Endodermal cell (in vitro differentiated cells): ENCODE results near the gene SPHK1. TPM values are rescaled to one million over a fixed set of nuclear protein-coding genes. Genes with fewer than 3 reads are reported as not detected.

Experiments
- DNase-seq: peaks from one replicate; pipeline ENCODE4 v3.0.0-alpha.2; 2017
- H3K27ac ChIP-seq: 2 replicates; pipeline ENCODE4 v1.5.1; 2013; ENCODE audit warnings: mild to moderate bottlenecking, low read depth, low read length, moderate library complexity
- H3K27me3 ChIP-seq: 2 replicates; pipeline ENCODE4 v1.6.1; 2013; ENCODE audit warnings: mild to moderate bottlenecking, low read length, moderate library complexity; ENCODE audit not compliant: insufficient read depth, control insufficient read depth, poor library complexity, severe bottlenecking
- H3K36me3 ChIP-seq: 2 replicates; pipeline ENCODE4 v1.7.0; 2013; ENCODE audit warnings: mild to moderate bottlenecking, low read length, moderate library complexity; ENCODE audit not compliant: control insufficient read depth, insufficient read depth
- H3K4me1 ChIP-seq: one replicate; pipeline ENCODE4 v1.7.0; 2013; ENCODE audit warnings: low read length; ENCODE audit not compliant: control insufficient read depth, insufficient read depth
- H3K4me3 ChIP-seq: 2 replicates; pipeline ENCODE4 v1.5.1; 2013; ENCODE audit warnings: mild to moderate bottlenecking, low read length, moderate library complexity
- H3K9ac ChIP-seq: 2 replicates; pipeline ENCODE4 v1.6.1; 2013; ENCODE audit warnings: mild to moderate bottlenecking, low read length, moderate library complexity; ENCODE audit not compliant: poor library complexity, severe bottlenecking; ENCODE audit errors: extremely low read depth
- H3K9me3 ChIP-seq: 2 replicates; pipeline ENCODE4 v1.6.1; 2013; ENCODE audit warnings: mild to moderate bottlenecking, low read length, moderate library complexity; ENCODE audit not compliant: control insufficient read depth
- H3K27ac Mint-ChIP-seq: 2 replicates; pipeline ENCODE4 v1.8.0; 2020; ENCODE audit warnings: mixed read lengths
- H3K27me3 Mint-ChIP-seq: 2 replicates; pipeline ENCODE4 v1.8.0; 2021; ENCODE audit warnings: mild to moderate bottlenecking, mixed read lengths; ENCODE audit not compliant: insufficient read depth
- H3K36me3 Mint-ChIP-seq: 2 replicates; pipeline ENCODE4 v1.8.0; 2020; ENCODE audit warnings: low read depth, mixed read lengths
- H3K4me1 Mint-ChIP-seq: 2 replicates; pipeline ENCODE4 v1.8.0; 2020; ENCODE audit warnings: mixed read lengths
- H3K4me3 Mint-ChIP-seq: 2 replicates; pipeline ENCODE4 v1.8.0; 2020; ENCODE audit warnings: mild to moderate bottlenecking, moderate library complexity, mixed read lengths
- H3K9me3 Mint-ChIP-seq: 2 replicates; pipeline ENCODE4 v1.8.0; 2020; ENCODE audit warnings: mild to moderate bottlenecking, mixed read lengths
- CTCF ChIP-seq: fragments of 200-600 bp; sonication (generic); conservative IDR thresholded peaks from 2 replicates; pipeline ENCODE4 v1.5.0; 2021; ENCODE audit warnings: antibody characterized with exemption, mild to moderate bottlenecking
- WGBS, 2 experiments: methylation state at CpG; one replicate each; pipeline versions ENCODE4 v1.1.5 to v1.1.7; 2013; ENCODE audit warnings: missing lambda C conversion rate in 2 of 2, mixed read lengths in 1 of 2; ENCODE audit not compliant: insufficient coverage in 1 of 2, insufficient read length in 1 of 2; 5-methylcytosine and 5-hydroxymethylcytosine counted together
- total RNA-seq, 2 donors: library from RNA; stranded (reverse); fragmentation: NEBNext Ultra II Directional in 1 of 2; extraction: Animal tissue kit (Norgen Biotek cat#: 25700) in 1 of 2; gene quantifications; 2 replicates in 1 of 2; 3 replicates in 1 of 2; pipeline ENCODE4 v1.2.1, GENCODE V29; 2021

SPHK1 gene
- total RNA-seq, 2 donors from 2014 or later, result 1.5 to 1.8 TPM

DNA sequence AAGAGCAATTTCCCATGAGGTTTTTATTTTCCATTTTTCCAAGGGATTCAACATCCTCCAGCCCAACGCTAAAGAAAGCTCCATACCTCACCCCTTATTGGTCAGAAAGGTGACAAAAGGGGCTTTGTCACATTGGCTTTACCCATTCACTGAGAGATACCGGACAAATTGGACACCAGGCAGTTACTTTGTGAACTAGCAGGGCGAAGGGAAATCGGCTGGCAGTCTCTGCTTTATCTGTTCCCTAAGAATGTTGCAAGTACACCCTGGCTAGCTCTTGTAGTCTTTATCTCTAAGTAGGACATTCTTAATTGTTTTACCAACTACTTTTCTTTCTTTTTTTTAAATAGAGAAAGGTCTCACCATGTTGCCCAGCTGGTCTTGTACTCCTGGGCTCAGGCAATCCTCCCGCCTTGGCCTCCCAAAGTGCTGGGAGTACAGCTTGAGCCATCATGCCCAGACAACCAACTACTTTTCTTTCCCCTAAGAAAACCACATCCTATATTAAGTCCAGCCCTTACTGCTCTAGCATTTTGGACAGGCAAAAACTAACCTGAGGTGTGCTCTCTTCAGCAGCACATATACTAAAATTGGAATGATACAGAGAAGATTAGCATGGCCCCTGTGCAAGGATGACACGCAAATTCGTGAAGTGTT, 47.5 kb upstream of the SPHK1 start:
- Histone ChIP-seq H3K9me3 (no peaks in the 10 kb centered on the region), H3K27me3 (no peaks in the 10 kb centered on the region), H3K27ac (no peak overlapping the region), H3K9ac (no peak overlapping the region), H3K4me3 (no peak overlapping the region), H3K36me3 (peaks cover 15% of the 10 kb centered on the region), H3K4me1 (no peaks in the 10 kb centered on the region)
- Mint-ChIP-seq H3K4me1 (peaks cover 3% of the 10 kb centered on the region), H3K36me3 (peaks cover 29% of the 10 kb centered on the region), H3K27ac (peak overlapping the region; percentile 13), H3K27me3 (no peaks in the 10 kb centered on the region), H3K9me3 (no peaks in the 10 kb centered on the region), H3K4me3 (no peak overlapping the region)
- no peak for TF ChIP-seq CTCF
- 80 to 95% methylated on average over 1 to 7 of the region's 7 CpGs for WGBS, 2 experiments
- DNase-seq, result no peak

GRCh38 chr17:76337413-76337777, 47.0 kb upstream of the SPHK1 start:
- H3K36me3 Mint-ChIP-seq, result peaks cover 34% of the 10 kb centered on the region
- H3K9ac ChIP-seq, result no peak overlapping the region
- no peak overlapping the region for H3K4me3 ChIP-seq
- no peaks in the 10 kb centered on the region for H3K27me3 ChIP-seq
- no peak overlapping the region for H3K27ac ChIP-seq
- no peaks in the 10 kb centered on the region for H3K4me1 ChIP-seq
- DNase-seq, result no peak
- no peaks in the 10 kb centered on the region for H3K9me3 Mint-ChIP-seq
- no peak overlapping the region for H3K4me3 Mint-ChIP-seq
- peaks cover 15% of the 10 kb centered on the region for H3K36me3 ChIP-seq
- H3K27ac Mint-ChIP-seq, result peak overlapping the region; percentile 13
- H3K9me3 ChIP-seq, result no peaks in the 10 kb centered on the region
- no peaks in the 10 kb centered on the region for H3K27me3 Mint-ChIP-seq
- 93 to 95% methylated on average over 4 to 6 of the region's 6 CpGs for WGBS, 2 experiments
- TF ChIP-seq CTCF, result no peak
- peaks cover 3% of the 10 kb centered on the region for H3K4me1 Mint-ChIP-seq

DNA sequence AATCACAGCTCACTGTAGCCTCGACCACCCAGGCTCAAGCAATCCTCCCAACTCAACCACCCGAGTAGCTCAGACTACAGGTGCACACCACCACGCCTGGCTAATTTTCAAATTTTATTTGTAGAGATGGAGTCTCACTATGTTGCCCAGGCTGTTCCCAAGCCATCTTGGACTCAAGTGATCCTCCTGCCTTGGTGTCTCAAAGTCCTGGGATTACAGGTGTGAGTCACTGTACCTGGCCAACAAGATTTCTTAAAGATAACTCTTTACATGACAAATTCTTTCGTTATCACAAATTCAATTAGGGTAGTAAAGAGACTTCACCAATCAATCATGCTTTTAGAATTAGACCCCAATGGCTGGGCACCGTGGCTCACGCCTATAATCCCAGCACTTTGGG, 43.1 kb upstream of the SPHK1 start:
- peaks cover 40% of the 10 kb centered on the region for H3K36me3 ChIP-seq
- H3K27ac ChIP-seq, result no peak overlapping the region
- no peak overlapping the region for H3K9ac ChIP-seq
- Mint-ChIP-seq H3K4me3 (no peak overlapping the region), H3K9me3 (no peaks in the 10 kb centered on the region), H3K27me3 (no peaks in the 10 kb centered on the region), H3K27ac (no peak overlapping the region), H3K4me1 (peaks cover 3% of the 10 kb centered on the region), H3K36me3 (peaks cover 48% of the 10 kb centered on the region)
- no peaks in the 10 kb centered on the region for H3K9me3 ChIP-seq
- no peak for TF ChIP-seq CTCF
- no peaks in the 10 kb centered on the region for H3K27me3 ChIP-seq
- no peaks in the 10 kb centered on the region for H3K4me1 ChIP-seq
- WGBS, 2 experiments, result 97% methylated on average over 6 of the region's 6 CpGs; no CpG with 5 or more reads in 1 of the 2 experiments
- H3K4me3 ChIP-seq, result no peak overlapping the region
- DNase-seq, result no peak
